ENCODE results near the gene LTBP2.

LTBP2 gene

DNA sequence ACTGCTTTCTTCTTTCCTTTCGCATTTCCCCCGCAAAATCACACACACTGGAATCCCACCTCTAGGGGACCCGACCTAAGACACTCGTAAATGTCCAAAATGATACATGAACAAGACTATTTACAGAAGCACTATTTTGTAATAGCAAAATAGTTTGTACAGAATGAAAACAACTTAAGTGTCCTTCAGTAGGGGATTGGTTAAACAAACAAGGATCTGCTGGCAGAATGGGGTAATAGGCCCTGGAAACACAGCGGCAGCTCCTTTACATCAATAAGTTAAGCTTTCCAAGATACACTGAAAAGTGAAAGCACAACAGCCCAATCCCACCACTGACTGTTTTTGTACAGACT lies 48.8 kb downstream of the LTBP2 start:
- TF ChIP-seq, protein P1, sequence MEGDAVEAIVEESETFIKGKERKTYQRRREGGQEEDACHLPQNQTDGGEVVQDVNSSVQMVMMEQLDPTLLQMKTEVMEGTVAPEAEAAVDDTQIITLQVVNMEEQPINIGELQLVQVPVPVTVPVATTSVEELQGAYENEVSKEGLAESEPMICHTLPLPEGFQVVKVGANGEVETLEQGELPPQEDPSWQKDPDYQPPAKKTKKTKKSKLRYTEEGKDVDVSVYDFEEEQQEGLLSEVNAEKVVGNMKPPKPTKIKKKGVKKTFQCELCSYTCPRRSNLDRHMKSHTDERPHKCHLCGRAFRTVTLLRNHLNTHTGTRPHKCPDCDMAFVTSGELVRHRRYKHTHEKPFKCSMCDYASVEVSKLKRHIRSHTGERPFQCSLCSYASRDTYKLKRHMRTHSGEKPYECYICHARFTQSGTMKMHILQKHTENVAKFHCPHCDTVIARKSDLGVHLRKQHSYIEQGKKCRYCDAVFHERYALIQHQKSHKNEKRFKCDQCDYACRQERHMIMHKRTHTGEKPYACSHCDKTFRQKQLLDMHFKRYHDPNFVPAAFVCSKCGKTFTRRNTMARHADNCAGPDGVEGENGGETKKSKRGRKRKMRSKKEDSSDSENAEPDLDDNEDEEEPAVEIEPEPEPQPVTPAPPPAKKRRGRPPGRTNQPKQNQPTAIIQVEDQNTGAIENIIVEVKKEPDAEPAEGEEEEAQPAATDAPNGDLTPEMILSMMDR (IDR thresholded peaks at IDR 0.05; ENCODE audit: borderline replicate concordance, insufficient read depth, low read depth, low read length), result no peak
- H3K4me3 ChIP-seq (ENCODE audit: low read depth, low read length), result no peak overlapping the region

DNA sequence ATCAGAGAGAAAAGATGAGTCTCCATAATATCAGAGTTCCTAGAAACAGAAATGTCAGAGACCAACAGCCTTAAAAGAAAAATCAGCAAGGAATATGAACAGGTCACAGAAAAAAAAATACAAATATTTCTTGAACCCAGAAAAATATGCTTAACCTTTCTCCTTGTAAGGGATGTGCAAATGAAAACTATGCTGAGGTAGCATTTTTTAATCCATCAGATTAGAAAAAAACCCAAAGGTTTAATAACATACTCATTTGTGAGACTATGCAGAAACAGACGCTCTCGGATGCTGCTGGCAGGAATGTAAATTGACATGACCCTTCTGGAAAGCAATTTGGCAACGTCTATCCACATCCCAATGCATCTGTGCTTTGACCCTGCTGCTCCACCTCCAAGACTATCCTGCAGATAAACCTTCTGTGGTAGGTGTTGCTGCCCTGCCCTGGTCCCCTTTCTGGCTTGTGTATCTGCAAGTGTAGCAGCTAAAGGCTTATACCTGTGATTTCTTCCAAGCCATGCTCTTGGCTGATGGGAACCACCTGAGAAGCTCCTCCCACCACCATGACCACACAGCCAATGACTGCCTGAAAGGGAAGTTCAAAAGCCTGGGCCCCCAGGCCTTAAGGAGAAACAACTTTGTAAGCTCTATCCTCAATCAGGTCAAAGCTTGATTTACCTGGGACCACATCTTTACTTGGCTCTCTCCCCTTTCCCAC lies 49.4 kb downstream of the LTBP2 start:
- H3K4me3 ChIP-seq (ENCODE audit: low read depth, low read length), result no peak overlapping the region
- TF ChIP-seq, protein P1 (IDR thresholded peaks at IDR 0.05; ENCODE audit: borderline replicate concordance, insufficient read depth, low read depth, low read length), result no peak

DNA sequence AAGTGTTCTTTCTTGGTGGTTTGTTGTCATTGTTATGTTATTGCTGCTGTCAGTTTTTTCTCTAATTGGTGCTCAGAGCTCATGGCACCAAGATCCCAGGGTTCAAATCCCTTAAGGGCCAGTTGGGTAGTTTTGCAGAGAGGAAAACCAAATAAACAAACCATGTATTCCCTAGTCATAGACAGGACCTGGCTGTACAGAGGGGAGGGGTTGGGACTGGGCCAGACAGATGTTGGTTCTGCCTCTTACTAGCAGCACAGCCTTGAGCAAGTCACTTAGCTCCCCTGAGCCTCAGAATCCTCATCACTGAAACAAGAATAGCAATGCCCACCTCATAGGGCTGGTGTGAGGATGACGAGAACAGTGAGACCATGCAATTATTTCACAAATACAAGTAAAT lies 53.4 kb downstream of the LTBP2 start:
- TF ChIP-seq, protein P1 (IDR thresholded peaks at IDR 0.05; ENCODE audit: borderline replicate concordance, insufficient read depth, low read depth, low read length), result no peak
- H3K4me3 ChIP-seq (ENCODE audit: low read depth, low read length), result no peak overlapping the region

DNA sequence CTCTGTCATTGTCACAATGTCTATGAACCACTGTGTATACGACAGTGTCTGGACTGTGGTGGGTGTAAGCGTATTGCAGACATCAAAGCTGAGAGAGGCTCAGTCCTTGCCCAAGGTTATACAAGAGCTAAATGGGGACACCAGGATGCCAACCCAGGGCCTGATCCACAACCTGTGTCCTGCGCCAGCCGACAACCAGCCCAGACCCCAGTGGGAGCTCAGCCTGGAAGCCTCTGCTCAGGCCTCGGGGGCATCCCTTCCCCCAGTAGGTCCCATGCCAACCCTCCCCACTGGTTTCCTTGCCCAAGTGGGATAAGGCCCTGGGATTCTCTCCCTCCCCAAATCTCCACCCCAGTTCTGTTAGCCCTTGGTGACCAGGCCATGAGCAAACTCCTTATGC lies 54.3 kb downstream of the LTBP2 start:
- TF ChIP-seq, protein P1 (IDR thresholded peaks at IDR 0.05; ENCODE audit: borderline replicate concordance, insufficient read depth, low read depth, low read length), result no peak
- H3K4me3 ChIP-seq (ENCODE audit: low read depth, low read length), result no peak overlapping the region

DNA sequence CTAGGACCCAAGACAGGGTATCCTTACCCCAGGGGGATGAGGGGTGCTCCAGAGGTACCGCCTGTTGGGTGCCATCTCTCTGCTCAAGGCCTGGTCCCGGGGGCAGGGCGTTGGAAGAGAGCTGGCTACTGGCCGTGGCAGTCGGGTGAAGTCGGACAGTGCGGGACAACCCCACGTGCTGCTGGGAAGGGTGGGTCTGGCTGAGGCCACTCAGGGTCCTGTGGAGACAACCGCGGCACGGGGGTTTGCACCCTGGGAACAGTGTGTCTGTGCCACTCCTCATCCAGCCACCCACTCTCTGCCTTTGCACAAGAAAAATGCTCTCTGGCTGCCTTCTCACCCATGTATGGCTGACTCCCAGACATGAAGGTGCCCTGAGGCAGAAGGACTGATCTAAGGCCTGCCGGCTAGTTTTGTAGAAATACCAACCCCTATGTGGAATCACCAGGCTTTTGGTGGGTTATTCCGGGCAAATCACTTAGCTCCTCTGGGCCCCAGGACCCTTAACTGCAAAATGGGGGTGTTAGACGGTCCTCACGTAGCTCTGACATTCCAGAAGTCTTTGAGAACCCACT lies 56.5 kb downstream of the LTBP2 start:
- H3K4me3 ChIP-seq (ENCODE audit: low read depth, low read length), result no peak overlapping the region
- TF ChIP-seq, protein P1 (IDR thresholded peaks at IDR 0.05; ENCODE audit: borderline replicate concordance, insufficient read depth, low read depth, low read length), result no peak

DNA sequence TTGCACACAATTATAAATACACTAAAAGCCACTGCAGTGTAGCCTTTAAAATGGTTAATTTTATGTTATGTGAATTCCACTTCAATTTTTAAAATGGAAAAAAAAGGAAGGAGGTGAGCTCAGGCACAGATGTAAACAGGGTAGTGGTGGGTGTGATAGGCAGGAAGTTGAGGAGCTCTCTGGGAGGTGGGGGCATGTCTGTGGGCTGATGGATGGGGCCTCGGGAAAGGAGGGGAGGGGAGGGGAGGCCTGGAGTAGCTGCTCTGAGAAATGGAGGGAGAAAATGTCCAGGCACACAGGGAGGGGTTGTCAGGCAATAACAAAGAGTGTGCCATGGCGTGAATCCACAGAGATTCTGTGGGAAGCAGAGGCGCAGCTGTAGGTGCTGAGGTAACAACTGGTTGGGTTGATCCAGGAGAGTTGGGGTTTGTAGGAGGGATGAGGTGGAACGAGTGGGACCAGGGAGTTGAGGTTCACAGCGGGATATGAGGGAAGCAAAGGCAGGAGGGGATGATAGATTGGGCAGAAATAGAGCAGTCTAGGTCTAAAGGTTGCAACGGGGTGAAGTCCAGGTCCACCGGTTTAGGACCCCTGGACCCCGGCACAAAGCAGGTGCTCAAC lies 57.2 kb downstream of the LTBP2 start:
- TF ChIP-seq, protein P1 (IDR thresholded peaks at IDR 0.05; ENCODE audit: borderline replicate concordance, insufficient read depth, low read depth, low read length), result no peak
- no peak overlapping the region for H3K4me3 ChIP-seq (ENCODE audit: low read depth, low read length)

DNA sequence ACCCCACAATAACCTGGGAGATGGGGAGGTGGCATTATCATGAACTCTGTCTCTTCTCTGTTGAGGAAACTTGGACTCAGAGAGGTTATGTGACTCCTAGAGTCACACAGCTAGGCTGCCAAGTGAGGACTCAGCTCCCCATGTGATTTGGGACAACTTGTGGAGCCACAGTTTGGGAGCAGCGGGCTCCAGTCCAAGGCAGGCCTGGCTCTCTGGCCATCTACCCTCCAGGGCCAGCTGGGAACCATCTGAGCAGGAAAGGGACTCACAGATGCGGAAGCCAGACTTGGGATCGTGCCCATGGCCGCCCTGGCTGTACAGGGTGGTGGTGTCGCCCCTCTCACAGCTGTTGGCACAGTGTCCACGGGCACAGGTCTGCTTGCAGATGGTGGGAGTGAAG lies 59.4 kb downstream of the LTBP2 start:
- H3K4me3 ChIP-seq (ENCODE audit: low read depth, low read length), result no peak overlapping the region
- TF ChIP-seq, protein P1 (IDR thresholded peaks at IDR 0.05; ENCODE audit: borderline replicate concordance, insufficient read depth, low read depth, low read length), result no peak
